ENCODE results near the gene CELF4. TPM values are rescaled to one million over a fixed set of nuclear protein-coding genes. Genes with fewer than 3 reads are reported as not detected.

CELF4 gene
- not detected for total RNA-seq

DNA sequence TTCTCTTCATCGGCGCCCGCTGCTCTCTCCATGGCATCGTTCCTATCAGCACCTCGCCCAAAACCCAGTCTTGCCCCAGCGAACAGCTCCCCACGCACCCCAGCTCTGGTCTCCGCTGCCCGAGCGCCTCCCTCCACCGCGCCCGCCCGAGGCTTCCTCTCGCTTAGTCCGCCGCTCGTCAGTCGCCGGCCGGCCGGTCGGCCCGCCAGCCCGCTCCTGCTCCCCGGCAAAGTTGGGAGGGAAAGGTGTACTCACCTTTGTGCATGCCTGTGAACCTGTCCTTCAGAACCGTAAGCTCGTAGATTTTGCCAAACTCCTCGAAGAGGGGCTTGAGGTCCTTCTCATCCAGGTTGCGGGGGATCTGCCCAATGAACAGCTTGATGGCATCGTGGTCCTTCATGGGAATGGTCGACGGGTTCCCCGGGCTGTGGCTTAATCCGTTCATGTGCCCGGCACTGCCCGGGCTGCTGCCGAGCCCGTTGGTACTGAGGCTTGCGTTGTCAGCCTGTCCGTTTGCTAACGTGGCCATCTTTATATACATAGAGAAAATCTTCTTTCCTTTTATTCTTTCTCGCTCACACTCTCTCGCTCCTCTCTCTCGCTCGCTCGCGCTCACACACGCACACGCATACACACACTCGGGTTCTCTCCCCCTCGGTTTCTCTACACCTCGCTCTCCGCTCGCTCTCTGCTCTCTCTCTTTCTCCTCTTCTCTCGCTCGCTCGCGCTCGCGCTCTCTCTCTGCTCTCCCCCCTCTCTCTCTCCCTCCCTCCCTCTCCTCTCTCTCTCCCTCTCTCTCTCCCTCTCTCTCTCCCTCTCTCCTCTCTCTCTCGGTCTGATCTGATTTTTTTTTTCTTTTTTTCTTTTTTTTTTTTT, at the start of gene CELF4:
CELF4 (minus strand) TSS at position 698 of the 876 bp plus-strand sequence.
- peak; percentile 21 for ATAC-seq
- DNase-seq (ENCODE audit: low spot score) = no peak

GRCh38 chr18:37613253-37613565, 47.6 kb upstream of the CELF4 start:
- no peak for DNase-seq (ENCODE audit: low spot score)

DNA sequence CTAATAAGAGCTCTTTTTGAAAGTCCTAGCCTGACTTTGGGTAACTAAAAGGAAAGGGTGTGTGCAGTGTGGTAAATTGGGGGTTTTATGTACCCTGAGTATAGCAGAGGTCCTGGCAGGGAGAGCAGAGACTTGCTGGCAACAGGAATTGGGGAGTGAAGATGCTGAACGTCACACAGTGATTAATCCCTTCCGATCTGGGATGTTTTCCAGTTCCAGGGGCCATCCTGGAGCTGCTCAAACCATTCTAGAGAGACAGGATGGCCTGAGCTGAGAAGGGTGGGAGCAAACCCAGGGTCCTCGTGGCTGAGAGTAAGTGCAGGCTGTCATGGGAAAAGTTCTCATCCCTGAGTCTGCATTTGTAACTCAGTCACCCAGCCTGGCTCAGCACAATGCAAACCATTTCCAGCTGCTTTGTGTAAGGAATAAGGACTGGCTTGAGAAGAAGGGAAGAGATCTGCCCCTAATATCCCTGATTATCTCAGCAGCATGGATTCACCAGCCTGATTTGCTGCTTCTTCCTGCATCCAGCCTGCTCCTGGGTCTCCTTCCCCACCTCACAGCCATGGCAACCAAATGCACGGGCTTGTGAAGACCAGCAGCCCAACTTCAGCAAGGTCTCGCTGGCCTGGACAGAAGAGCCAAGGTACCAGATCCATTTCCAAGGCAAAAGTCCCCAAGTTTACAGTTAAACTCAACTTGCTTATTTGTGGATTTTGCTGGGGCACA, 47.1 kb upstream of the CELF4 start:
- no peak for ATAC-seq
- DNase-seq (ENCODE audit: low spot score) = no peak

More at GRCh38 chr18:37613253-37613565, 47.6 kb upstream of the CELF4 start:
- no peak for ATAC-seq

DNA sequence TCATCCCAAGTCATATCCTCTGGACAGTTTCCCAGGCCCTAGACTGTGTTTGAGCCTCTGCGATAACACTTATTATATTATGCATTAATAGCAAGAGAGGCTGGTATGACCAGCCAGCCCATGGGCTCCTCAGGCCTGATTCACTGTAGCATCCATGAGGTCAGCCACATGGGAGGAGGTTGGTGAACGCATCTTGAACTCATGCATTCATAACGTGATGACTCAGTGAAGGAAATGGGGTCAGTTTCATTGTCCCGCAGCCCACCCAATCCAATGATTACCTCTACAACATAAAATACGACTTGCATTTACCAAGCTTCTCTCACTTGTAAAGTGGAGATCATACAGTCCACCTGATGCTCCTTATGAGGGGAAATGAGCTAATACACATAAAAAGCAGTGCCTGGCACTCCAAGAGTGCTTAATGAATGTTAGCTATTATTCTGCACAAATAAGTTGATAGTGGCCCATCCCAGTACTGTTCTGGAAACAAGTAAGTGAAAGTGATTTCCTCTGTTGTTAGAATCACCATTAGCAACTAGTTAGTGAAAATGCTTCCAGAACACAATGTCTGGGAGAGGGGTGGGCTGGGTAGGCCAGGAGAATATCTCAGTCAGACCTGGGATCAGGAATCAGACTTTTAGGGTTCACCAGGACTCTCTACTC, 46.1 kb upstream of the CELF4 start:
- DNase-seq (ENCODE audit: low spot score) = no peak
- no peak for ATAC-seq

DNA sequence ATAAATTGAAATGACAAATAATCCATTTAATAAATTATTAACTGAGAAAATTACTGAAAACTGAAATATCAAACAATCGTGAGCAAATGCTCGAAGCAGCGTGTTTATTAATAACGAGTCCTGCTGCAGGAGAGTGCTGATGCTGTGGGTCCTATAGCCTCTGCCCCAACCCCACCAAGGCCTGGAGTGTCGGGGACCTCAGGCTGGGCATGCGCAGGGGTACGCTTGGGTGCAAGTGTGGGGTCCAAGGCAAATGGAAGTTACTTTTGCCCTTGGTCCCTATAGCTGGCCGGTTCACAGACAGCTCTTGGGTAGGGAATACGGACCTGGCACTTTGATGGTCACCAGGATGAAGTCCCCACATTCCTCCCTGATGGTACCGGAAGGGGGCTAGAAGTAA, 43.3 kb upstream of the CELF4 start:
- ATAC-seq = no peak
- no peak for DNase-seq (ENCODE audit: low spot score)

DNA sequence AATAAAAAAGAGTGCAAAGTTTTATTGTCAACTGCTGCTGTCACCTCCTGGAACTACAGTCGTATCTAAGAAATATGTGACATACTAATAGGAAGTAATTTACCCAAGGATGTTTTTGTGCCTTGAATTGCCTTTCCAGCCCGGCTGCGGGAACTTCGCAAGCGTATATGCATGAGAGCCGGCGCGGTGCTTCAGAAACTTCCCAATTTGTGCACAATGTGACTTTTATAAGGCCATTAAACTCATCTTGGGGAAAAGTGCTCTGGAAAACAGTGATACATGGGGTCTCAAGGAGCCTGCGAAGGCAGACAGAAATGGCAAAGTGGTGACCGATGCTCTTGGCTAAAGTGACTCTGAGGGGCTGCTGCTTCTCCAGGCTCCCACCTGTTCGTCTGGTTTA, 41.7 kb upstream of the CELF4 start:
- DNase-seq (ENCODE audit: low spot score) (no peak), ATAC-seq (no peak)

GRCh38 chr18:37604032-37604431, 38.4 kb upstream of the CELF4 start:
- ATAC-seq (no peak), DNase-seq (ENCODE audit: low spot score) (no peak)

DNA sequence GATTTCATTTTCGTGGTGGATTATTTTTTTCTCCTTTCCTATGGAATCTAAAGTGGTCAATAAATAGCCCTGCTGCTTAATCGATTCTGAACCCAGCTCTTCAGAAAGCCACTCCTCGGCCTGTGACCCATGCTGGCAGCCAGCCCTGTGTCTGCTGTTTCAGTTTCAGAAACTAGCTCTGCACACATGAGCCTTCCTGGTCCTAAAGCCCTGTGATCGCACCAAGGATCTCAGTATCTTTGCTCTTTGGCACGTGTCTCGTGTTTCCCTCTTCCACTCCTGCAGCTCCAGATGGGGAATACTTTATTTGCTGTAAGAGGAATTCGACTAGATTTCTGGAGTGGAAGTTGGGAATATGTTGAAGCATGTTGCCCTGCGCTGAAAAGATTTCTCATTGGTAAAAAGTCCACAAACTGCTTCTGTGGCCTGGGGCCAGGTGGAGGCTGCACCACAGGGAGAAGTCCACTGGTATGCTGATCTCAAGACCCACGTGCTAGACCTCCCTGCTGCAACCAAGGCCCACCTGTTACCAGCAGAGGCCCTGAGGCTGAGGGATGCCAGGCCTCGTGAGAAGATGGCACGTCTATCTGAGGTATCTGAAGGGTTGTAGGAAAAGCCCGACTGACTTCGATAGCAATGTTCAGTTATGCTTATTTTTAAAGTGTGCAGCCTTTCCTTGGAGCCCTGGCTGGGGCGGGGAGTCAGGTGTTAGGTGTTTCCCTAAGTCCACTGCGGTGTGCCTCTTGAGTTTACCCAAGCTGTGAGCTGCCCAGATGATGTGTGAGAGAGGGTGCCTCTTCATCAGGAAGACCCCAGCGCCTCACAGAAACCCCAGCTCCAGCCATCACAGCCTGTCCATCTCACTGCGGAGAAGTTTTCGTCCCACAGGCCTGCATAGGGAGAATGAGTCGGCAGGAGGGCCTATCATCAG, 33.6 kb upstream of the CELF4 start:
- DNase-seq (ENCODE audit: low spot score) (no peak), ATAC-seq (peak; percentile 57)

DNA sequence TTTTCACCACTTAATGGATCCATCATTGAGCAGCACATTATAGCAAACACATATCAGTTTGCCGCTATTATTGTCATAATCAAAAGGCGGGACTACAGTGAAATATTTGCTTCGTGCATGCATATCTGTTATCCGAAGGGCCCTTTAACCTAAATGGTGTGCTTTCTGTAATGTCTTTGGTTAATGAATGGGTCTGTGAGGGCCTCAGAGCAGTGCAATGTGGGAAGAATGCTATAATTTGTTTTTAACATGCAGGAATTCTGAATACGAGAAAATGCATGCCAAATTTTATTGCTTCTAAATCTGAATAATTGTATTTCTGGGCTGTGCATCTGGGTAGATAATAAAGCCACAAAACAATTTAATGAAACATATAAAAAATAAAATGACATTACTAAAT, 32.8 kb upstream of the CELF4 start:
- ATAC-seq = no peak
- no peak for DNase-seq (ENCODE audit: low spot score)

GRCh38 chr18:37590346-37590745, 24.7 kb upstream of the CELF4 start:
- no peak for DNase-seq (ENCODE audit: low spot score)
- ATAC-seq = no peak

DNA sequence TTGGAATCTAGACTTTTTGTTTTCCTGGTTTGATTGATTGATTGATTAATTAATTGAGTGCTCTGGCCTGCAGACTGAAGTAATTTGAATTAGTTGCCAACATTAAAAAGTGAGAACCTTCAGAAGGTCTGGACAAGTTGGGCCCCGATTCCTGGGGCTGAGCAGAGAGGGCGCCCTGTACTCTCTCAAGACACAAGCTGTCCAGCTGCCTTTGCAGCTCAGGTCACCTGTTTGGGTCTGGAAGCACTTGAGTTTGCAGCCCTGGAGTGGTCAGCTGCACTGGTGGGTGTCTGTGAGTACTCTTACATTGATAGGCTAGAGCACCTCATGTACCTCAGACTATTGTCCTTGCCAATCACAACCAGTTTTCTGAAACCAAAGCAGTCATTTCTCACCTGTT, 22.7 kb upstream of the CELF4 start:
- no peak for ATAC-seq
- no peak for DNase-seq (ENCODE audit: low spot score)

DNA sequence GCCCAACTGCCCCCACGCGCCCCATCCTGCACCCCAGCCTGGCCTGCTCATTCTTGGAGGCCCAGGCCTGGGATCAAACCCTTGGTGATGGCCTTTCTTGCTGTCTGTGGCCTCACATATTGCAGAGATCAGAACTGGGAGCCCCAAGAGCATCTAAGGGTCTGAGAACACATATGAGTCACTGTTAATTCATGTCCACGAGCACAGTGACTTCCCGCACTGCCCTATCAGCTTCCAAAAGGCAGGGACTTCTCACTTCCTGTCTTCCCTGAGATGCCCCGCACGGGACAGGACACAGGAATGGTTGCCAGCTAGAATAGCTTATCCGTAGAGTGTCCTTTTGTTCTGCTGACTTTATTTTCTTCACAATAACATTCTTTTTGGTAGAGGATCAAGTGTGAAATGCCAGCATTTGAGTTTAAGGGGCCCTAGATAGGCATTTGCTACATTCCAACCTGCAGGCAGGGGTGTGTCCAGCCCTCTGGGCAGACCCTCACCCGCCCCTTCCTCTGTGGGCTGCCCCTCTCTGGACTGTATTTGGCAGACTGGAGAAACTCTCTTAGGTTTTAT, 21.1 kb upstream of the CELF4 start:
- DNase-seq (ENCODE audit: low spot score) = no peak
- no peak for ATAC-seq

DNA sequence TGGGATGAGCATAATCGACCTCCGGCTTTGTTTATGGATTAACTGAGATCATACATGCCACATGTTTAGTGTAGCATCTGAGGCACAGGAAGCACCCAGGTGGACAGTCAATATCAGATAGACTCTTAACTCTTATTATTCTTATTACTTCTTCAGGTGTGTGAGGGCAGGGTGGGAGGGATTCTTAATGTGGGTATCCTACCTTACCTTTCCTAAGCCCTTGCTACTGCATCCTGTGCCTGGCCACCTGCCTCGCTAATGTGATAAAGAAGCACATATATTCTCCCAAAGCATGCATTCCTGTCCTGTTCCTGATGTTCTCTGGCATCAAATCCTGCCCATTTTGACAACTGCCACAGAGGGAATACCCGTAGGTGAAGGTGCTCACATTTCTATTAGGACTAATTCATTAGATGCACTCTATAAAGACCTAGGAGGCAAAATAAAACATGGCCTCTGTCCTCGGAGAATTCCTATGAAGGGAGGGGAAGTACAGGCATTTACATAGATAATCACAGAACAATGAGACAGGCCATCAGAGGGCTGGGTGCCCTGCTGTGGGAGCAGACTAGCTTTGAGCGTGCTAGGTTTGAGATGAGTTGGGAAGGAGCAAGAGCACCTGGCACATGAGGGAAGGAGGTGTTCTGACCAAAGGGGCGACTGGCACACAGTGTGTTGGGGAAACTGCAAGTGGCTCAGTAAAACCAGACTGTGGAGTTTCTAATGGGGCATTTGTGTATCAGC, 19.5 kb upstream of the CELF4 start:
- no peak for ATAC-seq
- no peak for DNase-seq (ENCODE audit: low spot score)

- DNase-seq (ENCODE audit: low spot score) (no peak), ATAC-seq (no peak)
These were observed 18.6 kb upstream of the CELF4 start for GRCh38 chr18:37584217-37584616.

GRCh38 chr18:37582261-37582660, 16.7 kb upstream of the CELF4 start:
- DNase-seq (ENCODE audit: low spot score) (no peak), ATAC-seq (no peak)

- no peak for DNase-seq (ENCODE audit: low spot score)
- ATAC-seq = peak; percentile 80
These were observed 13.4 kb upstream of the CELF4 start for GRCh38 chr18:37578886-37579513.

DNA sequence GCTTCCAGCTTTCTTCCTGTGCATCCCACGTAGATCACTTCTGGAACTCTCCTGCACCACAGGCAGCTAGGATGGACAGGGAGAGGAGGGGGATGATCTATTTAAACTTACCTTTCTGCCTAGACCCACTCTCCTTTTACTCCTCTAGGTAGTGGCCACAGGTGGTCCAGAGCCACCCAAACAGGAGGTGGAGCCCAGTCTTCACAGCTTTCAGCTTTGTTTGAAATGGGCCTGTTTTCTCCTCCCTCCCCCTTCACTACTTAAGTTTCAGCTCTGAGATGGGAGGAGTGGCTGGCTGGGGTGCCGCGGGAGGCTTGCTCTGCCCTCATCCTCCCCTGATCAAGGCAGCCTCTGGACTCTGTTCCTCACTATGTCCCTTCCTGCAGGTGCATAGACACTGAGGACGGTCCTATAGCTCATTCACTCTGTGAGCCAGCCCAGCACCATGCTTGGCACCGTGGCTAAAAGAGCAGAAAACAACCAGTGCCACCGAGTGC, 12.6 kb upstream of the CELF4 start:
- ATAC-seq (no peak), DNase-seq (ENCODE audit: low spot score) (no peak)

- ATAC-seq = peak; percentile 34
- DNase-seq (ENCODE audit: low spot score) = no peak
These were observed 11.5 kb upstream of the CELF4 start for GRCh38 chr18:37577051-37577611.

- no peak for ATAC-seq
- DNase-seq (ENCODE audit: low spot score) = no peak
These were observed 10.0 kb upstream of the CELF4 start for GRCh38 chr18:37575646-37576045.

Measured in left lobe of liver (tissue), 2 donors.